ENCODE data around the gene ZNF219. TPM values are rescaled to one million over a fixed set of nuclear protein-coding genes. Genes with fewer than 3 reads are reported as not detected.

ZNF219 gene
- total and polyA plus RNA-seq, 2 of the 13 experiments (the other 11 are each of a cell fraction or from before 2014, with no cell fraction given): 34.5 to 36.6 TPM

DNA sequence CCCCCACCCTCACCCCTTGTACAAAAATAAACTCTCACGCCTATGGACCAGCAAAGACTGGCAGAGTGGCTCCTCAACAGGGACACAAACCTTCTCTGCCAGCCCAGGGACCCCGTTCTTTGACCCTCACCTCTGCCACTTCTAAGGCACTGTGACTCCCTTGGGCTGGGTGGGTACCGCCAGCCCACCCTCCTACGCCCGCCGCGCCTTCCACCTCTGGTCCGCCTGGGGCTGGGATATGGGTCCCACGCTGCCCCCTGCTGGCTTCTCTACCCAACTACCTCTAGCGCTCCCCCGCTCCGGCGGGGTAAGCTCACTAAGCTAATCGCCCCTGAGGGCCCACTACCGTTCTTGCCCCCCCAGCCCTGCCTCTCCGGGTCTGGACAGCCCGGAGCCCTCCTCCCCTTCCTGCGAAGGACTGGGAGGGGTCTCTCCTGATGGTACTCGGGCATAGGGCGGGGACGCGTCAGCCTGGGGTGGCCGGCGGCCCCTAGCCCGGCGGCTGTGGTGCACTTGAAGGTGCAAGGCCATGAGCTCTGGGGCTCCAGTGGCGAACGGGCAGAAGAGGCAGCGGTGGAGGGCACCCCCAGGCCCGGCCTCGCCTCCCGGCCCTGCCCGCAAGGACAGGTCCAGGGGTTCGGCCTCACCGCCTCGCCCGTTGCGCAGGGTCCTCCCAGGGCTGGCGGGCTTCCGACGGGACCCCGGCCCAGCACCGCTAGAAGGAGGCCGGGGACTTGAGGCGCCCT lies 8.1 kb downstream of the ZNF219 start (continued):
- TF ChIP-seq GTF3A (CRISPR knock-in tag; conservative IDR thresholded peaks at IDR 0.05) (no peak), ZNF343 (CRISPR knock-in tag; IDR thresholded peaks at IDR 0.05) (peak; percentile 58; the same call in 1 of the 2 replicates), ZBTB1 (CRISPR knock-in tag; IDR thresholded peaks at IDR 0.05; ENCODE audit: borderline replicate concordance) (no peak), ZNF883 (CRISPR knock-in tag; IDR thresholded peaks at IDR 0.05; ENCODE audit: not compliant biosample characterization) (peak; percentile 56), NR1H2 (CRISPR knock-in tag; IDR thresholded peaks at IDR 0.05; ENCODE audit: borderline replicate concordance, low read depth) (no peak), NCOA1 (CRISPR knock-in tag; IDR thresholded peaks at IDR 0.05) (no peak), ELF3 (CRISPR knock-in tag; IDR thresholded peaks at IDR 0.05) (no peak), FOXK1 (CRISPR knock-in tag; IDR thresholded peaks at IDR 0.05; ENCODE audit: borderline replicate concordance, low read depth) (no peak), ARID2 (CRISPR knock-in tag; IDR thresholded peaks at IDR 0.05; ENCODE audit: borderline replicate concordance) (no peak), ZFP36 (IDR thresholded peaks at IDR 0.05; ENCODE audit: borderline replicate concordance, low read depth, low read length, partially characterized antibody) (no peak), ZFAT (CRISPR knock-in tag; conservative IDR thresholded peaks at IDR 0.05) (no peak), MAZ (IDR thresholded peaks at IDR 0.05; ENCODE audit: borderline replicate concordance, low read depth, low read length) (no peak), MAZ (CRISPR knock-in tag; IDR thresholded peaks at IDR 0.05; ENCODE audit: low read depth) (no peak), ZNF30 (CRISPR knock-in tag; IDR thresholded peaks at IDR 0.05) (no peak), ATF7 (IDR thresholded peaks at IDR 0.05) (no peak), ATF7 (CRISPR knock-in tag; IDR thresholded peaks at IDR 0.05) (no peak), ZNF550 (CRISPR knock-in tag; IDR thresholded peaks at IDR 0.05; ENCODE audit: borderline replicate concordance) (no peak), ZNF776 (CRISPR knock-in tag; IDR thresholded peaks at IDR 0.05) (no peak), ZMAT3 (CRISPR knock-in tag; conservative IDR thresholded peaks at IDR 0.05) (0 out of 2 replicates have a peak, but pooled peaks have one; percentile 28), RBAK (CRISPR knock-in tag; IDR thresholded peaks at IDR 0.05) (no peak), ZC3H13 (CRISPR knock-in tag; IDR thresholded peaks at IDR 0.05) (no peak; the same call in none of the 2 replicates)
- TF ChIP-seq, protein P1, sequence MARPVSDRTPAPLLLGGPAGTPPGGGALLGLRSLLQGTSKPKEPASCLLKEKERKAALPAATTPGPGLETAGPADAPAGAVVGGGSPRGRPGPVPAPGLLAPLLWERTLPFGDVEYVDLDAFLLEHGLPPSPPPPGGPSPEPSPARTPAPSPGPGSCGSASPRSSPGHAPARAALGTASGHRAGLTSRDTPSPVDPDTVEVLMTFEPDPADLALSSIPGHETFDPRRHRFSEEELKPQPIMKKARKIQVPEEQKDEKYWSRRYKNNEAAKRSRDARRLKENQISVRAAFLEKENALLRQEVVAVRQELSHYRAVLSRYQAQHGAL (CRISPR knock-in tag; IDR thresholded peaks at IDR 0.05; ENCODE audit: not compliant biosample characterization): no peak
- TF ChIP-seq, protein P2, sequence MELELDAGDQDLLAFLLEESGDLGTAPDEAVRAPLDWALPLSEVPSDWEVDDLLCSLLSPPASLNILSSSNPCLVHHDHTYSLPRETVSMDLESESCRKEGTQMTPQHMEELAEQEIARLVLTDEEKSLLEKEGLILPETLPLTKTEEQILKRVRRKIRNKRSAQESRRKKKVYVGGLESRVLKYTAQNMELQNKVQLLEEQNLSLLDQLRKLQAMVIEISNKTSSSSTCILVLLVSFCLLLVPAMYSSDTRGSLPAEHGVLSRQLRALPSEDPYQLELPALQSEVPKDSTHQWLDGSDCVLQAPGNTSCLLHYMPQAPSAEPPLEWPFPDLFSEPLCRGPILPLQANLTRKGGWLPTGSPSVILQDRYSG (CRISPR knock-in tag; IDR thresholded peaks at IDR 0.05): no peak
- TF ChIP-seq, protein P3, sequence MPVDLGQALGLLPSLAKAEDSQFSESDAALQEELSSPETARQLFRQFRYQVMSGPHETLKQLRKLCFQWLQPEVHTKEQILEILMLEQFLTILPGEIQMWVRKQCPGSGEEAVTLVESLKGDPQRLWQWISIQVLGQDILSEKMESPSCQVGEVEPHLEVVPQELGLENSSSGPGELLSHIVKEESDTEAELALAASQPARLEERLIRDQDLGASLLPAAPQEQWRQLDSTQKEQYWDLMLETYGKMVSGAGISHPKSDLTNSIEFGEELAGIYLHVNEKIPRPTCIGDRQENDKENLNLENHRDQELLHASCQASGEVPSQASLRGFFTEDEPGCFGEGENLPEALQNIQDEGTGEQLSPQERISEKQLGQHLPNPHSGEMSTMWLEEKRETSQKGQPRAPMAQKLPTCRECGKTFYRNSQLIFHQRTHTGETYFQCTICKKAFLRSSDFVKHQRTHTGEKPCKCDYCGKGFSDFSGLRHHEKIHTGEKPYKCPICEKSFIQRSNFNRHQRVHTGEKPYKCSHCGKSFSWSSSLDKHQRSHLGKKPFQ (CRISPR knock-in tag; IDR thresholded peaks at IDR 0.05; ENCODE audit: insufficient replicate concordance): no peak
- TF ChIP-seq, protein P4, sequence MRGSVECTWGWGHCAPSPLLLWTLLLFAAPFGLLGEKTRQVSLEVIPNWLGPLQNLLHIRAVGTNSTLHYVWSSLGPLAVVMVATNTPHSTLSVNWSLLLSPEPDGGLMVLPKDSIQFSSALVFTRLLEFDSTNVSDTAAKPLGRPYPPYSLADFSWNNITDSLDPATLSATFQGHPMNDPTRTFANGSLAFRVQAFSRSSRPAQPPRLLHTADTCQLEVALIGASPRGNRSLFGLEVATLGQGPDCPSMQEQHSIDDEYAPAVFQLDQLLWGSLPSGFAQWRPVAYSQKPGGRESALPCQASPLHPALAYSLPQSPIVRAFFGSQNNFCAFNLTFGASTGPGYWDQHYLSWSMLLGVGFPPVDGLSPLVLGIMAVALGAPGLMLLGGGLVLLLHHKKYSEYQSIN (CRISPR knock-in tag; IDR thresholded peaks at IDR 0.05; ENCODE audit: borderline replicate concordance): no peak

All from HepG2 (cell line).